Adrenal gland (tissue), 12 donors: ENCODE results near the gene LCE5A. TPM values are rescaled to one million over a fixed set of nuclear protein-coding genes. Genes with fewer than 3 reads are reported as not detected.

Experiments
- DNase-seq, 7 donors: peaks; one replicate each; pipeline ENCODE4 v3.0.0-alpha.2; 2019 to 2020
- H3K27ac ChIP-seq, 5 donors: fragments of 200-600 bp; sonication (generic) in 4 of 5; 1 replicate in 3 of 5; 2 replicates in 2 of 5; pipeline versions ENCODE4 v1.5.1 to v1.8.0; 2016 to 2020; ENCODE audit warnings: mild to moderate bottlenecking in 1 of 5
- H3K27me3 ChIP-seq: fragments of 200-600 bp; 2 replicates; pipeline ENCODE4 v1.8.0; 2021
- H3K36me3 ChIP-seq, 2 donors: fragments of 200-600 bp; replicated peaks in 1 of 2; 1 replicate in 1 of 2; 2 replicates in 1 of 2; pipeline versions ENCODE4 v1.5.1 to v1.8.0; 2018 to 2022
- H3K4me1 ChIP-seq, 2 donors: fragments of 200-600 bp; replicated peaks in 1 of 2; 1 replicate in 1 of 2; 2 replicates in 1 of 2; pipeline versions ENCODE4 v1.5.1 to v1.8.0; 2018 to 2021
- H3K4me3 ChIP-seq, 4 donors: fragments of 200-600 bp; sonication (generic) in 3 of 4; one replicate each; pipeline ENCODE4 v1.5.1; 2016 to 2018
- H3K9me3 ChIP-seq, 3 donors: fragments of 200-600 bp; sonication (generic) in 1 of 3; replicated peaks in 1 of 3; 1 replicate in 2 of 3; 2 replicates in 1 of 3; pipeline versions ENCODE4 v1.5.1 to v1.8.0; 2016 to 2021
- CTCF ChIP-seq, 6 experiments: fragments of 450-650 bp in 4 of 6; fragments of 200-600 bp in 2 of 6; sonication (generic) in 1 of 6; IDR thresholded peaks; 1 replicate in 5 of 6; 2 replicates in 1 of 6; pipeline versions ENCODE4 v1.5.1 to v1.8.0; 2016 to 2021; ENCODE audit warnings: antibody characterized with exemption in 6 of 6, mild to moderate bottlenecking in 2 of 6, moderate library complexity in 1 of 6
- POLR2A ChIP-seq, 2 donors: fragments of 450-650 bp; IDR thresholded peaks; one replicate each; pipeline ENCODE4 v1.6.1; 2017; ENCODE audit warnings: antibody characterized with exemption in 2 of 2, mild to moderate bottlenecking in 2 of 2, moderate library complexity in 1 of 2
- WGBS, 4 donors: extraction: QIAGEN DNeasy Blood & Tissue Kit in 2 of 4; methylation state at CpG; one replicate each; pipeline versions ENCODE4 v1.1.5 to v1.1.7; 2013 to 2017; 5-methylcytosine and 5-hydroxymethylcytosine counted together
- intact Hi-C, 2 donors: fragments of 100-400 bp; cut with DNase I; formaldehyde crosslinking; loops; one replicate each; pipeline versions ENCODE4 v1.14.1 to v1.15.0; 2022 to 2023
- polyA plus RNA-seq, 3 donors: library from polyadenylated mRNA; stranded (reverse); fragments of 200-250 nt in 2 of 3; fragments of 350-450 nt in 1 of 3; fragmentation: Illumina TruSeq in 1 of 3; extraction: RNeasy Lipid Tissue Mini Kit (QIAGEN cat#74804) in 1 of 3; gene quantifications; one replicate each; pipeline ENCODE4 v1.2.3, GENCODE V29; 2013 to 2014
- total RNA-seq, 9 donors: library from RNA; depleted of rRNA in 4 of 9; stranded (reverse); fragments of >200 nt in 4 of 9; fragments of 120-200 nt in 1 of 9; fragmentation: NEBNext Ultra II Directional in 1 of 9; extraction: Animal tissue kit (Norgen Biotek cat#: 25700) in 1 of 9; gene quantifications; one replicate each; pipeline versions ENCODE4 v1.1.0 to v1.2.4, GENCODE V29; 2013 to 2023
- donor health status: healthy with polysubstance abuse.
- donor health status: Bipolar disorder and iron deficiency.
- donor health status: DM: yes; HTN: yes; CAD: no.
- donor health status: DM: no; HTN: no; CAD: no.
- donor health status: DM: no; HTN: no; CAD: no.
- donor health status: DM: yes; HTN: yes; CAD: no.

Gene LCE5A
- total and polyA plus RNA-seq, 12 donors, result not detected

GRCh38 chr1:152525080-152525641 lies 14.6 kb downstream of the LCE5A start:
- WGBS, 4 donors, result 8 to 20% (median 13%) methylated on average over 1 of the region's 1 CpG
- H3K4me3 ChIP-seq, result no peak overlapping the region
- no peaks in the 10 kb centered on the region for H3K9me3 ChIP-seq
- TF ChIP-seq POLR2A (IDR thresholded peaks at IDR 0.05) (no peak), CTCF (IDR thresholded peaks at IDR 0.05) (no peak)
- H3K4me1 ChIP-seq, result no peaks in the 10 kb centered on the region
- H3K27ac ChIP-seq, result no peak overlapping the region
- H3K36me3 ChIP-seq, result no peaks in the 10 kb centered on the region
- H3K27me3 ChIP-seq, result no peaks in the 10 kb centered on the region
- intact Hi-C loops, result no loop called here
- DNase-seq, result no peak

DNA sequence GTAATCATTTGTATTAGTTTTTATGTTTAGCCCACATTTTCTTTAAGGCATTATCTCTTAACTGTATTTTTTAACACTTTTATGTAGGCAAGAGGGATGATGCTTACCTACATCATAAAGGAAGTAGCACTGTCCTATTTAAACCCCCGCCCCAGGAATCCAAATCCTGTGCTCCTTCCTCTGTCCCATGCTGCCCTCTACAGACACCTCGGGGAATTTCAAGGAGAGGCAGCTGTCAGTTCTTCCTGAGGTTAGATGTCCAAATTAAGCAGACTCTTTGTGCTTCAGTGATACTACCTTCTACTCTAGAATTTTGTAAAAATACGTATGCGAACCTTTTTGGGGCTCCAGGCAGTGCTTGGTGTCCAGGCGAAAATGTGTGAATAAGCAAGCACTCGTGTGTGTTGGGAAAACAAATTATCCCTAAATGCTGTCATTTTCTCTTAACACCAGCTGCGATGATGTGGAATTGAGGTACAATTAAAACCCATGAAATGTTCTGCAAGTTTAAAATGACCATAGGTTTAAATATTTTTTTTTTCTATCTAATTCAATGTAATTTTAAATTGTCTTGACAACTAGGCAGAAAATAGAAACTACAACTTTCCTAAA lies 22.8 kb downstream of the LCE5A start:
- peak in 3 of 7 donors; percentile 19 to 29 (median 20) for DNase-seq
- no peaks in the 10 kb centered on the region for H3K9me3 ChIP-seq
- no peak overlapping the region for H3K27ac ChIP-seq
- no peak overlapping the region for H3K4me3 ChIP-seq
- no peaks in the 10 kb centered on the region for H3K4me1 ChIP-seq
- WGBS, 4 donors, result 20 to 22% (median 22%) methylated on average over 7 of the region's 7 CpGs
- intact Hi-C loops, result no loop called here
- H3K36me3 ChIP-seq, result no peaks in the 10 kb centered on the region
- TF ChIP-seq CTCF (IDR thresholded peaks at IDR 0.05) (peak in 5 of 6 experiments; percentile 18 to 47 (median 35)), POLR2A (IDR thresholded peaks at IDR 0.05) (no peak)
- H3K27me3 ChIP-seq, result peaks cover 6% of the 10 kb centered on the region

- DNase-seq, result no peak
- Histone ChIP-seq H3K4me3 (no peak overlapping the region), H3K36me3 (no peaks in the 10 kb centered on the region), H3K9me3 (no peaks in the 10 kb centered on the region), H3K27me3 (peaks cover 6% of the 10 kb centered on the region), H3K27ac (no peak overlapping the region), H3K4me1 (no peaks in the 10 kb centered on the region)
- no peak for TF ChIP-seq POLR2A (IDR thresholded peaks at IDR 0.05)
- TF ChIP-seq CTCF (IDR thresholded peaks at IDR 0.05), result no peak
- intact Hi-C loops, result no loop called here
- WGBS, 4 donors, result 54 to 73% (median 58%) methylated on average over 3 of the region's 3 CpGs
Observed at GRCh38 chr1:152535774-152536173, 25.2 kb downstream of the LCE5A start.

GRCh38 chr1:152537496-152537895 lies 26.9 kb downstream of the LCE5A start:
- Histone ChIP-seq H3K27me3 (peaks cover 6% of the 10 kb centered on the region), H3K27ac (no peak overlapping the region), H3K36me3 (no peaks in the 10 kb centered on the region), H3K4me1 (no peaks in the 10 kb centered on the region), H3K4me3 (no peak overlapping the region), H3K9me3 (no peaks in the 10 kb centered on the region)
- intact Hi-C loops, result no loop called here
- no peak for DNase-seq
- 28 to 49% (median 41%) methylated on average over 4 of the region's 4 CpGs for WGBS, 4 donors
- TF ChIP-seq CTCF (IDR thresholded peaks at IDR 0.05) (no peak), POLR2A (IDR thresholded peaks at IDR 0.05) (no peak)
